ENCODE results near the gene UBAC1. TPM values are rescaled to one million over a fixed set of nuclear protein-coding genes. Genes with fewer than 3 reads are reported as not detected.
"Not testable (repeated sequence)": the region's sequence is repeated elsewhere in the genome, so short reads cannot be mapped to it uniquely, and the experiment has no call there.

The UBAC1 gene
- total RNA-seq, 2 experiments from 2014 or later: 28.1 to 29.5 TPM

GRCh38 chr9:135956802-135957174 is 4.4 kb downstream of the UBAC1 start:
- H3K9me3 Mint-ChIP-seq: no peaks in the 10 kb centered on the region
- CTCF ChIA-PET: no interaction called here
- POLR2A ChIA-PET: no interaction called here
- peaks cover 18% of the 10 kb centered on the region for H3K4me1 Mint-ChIP-seq
- DNase-seq: no peak
- H3K27me3 Mint-ChIP-seq: no peaks in the 10 kb centered on the region
- H3K36me3 Mint-ChIP-seq (ENCODE audit: low read depth): peaks cover 16% of the 10 kb centered on the region
- H3K27ac Mint-ChIP-seq: no peak overlapping the region
- H3K4me3 Mint-ChIP-seq: no peak overlapping the region

DNA sequence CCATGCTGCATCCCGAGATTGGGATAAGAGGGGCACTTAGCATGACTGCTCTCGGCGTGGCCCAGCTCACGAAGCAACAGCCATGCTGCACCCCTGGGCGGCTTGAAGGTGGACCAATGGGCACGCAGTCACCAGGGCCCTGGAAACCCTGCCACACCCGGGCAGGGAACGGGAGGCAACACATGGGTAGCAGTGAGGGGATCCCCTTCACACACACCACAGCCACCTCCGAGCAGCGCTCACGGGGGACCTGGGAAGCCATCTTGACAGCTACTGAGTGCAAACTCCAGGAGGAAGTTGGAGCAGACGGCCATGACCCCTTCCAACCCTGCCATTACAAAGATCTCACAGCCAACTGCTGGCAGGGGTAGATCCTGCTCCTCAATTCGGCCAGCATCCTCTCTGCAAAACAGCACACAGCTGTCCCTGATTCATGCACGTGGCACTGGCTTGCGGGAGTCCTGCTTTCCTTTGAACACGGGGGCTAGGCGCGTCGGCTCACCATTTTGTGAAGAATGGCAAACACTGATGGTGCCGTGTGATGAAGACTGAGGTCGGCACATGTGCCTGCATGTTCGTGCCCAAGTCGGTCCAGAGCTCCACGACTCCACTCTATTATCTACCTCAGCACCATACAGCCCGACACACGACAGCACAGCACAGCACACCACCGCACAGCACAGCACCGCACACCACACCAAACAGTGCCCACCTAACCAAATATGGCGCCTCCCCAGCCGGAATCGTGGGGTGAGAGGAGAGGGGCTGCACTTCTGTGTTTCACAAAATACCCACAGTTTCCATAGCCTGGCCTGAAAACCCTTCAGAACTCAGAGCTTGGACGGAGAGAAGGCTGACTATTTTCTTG is 5.0 kb downstream of the UBAC1 start:
- peaks cover 16% of the 10 kb centered on the region for H3K36me3 Mint-ChIP-seq (ENCODE audit: low read depth)
- POLR2A ChIA-PET: no interaction called here
- H3K4me1 Mint-ChIP-seq: peaks cover 14% of the 10 kb centered on the region
- CTCF ChIA-PET: no interaction called here
- H3K27ac Mint-ChIP-seq: no peak overlapping the region
- no peak overlapping the region for H3K4me3 Mint-ChIP-seq
- H3K27me3 Mint-ChIP-seq: no peaks in the 10 kb centered on the region
- DNase-seq: no peak
- H3K9me3 Mint-ChIP-seq: no peaks in the 10 kb centered on the region

GRCh38 chr9:135952664-135953206 is 8.4 kb downstream of the UBAC1 start:
- no peaks in the 10 kb centered on the region for H3K27me3 Mint-ChIP-seq
- H3K4me3 Mint-ChIP-seq: no peak overlapping the region
- no peaks in the 10 kb centered on the region for H3K9me3 Mint-ChIP-seq
- H3K27ac Mint-ChIP-seq: no peak overlapping the region
- H3K36me3 Mint-ChIP-seq (ENCODE audit: low read depth): peaks cover 23% of the 10 kb centered on the region
- H3K4me1 Mint-ChIP-seq: no peaks in the 10 kb centered on the region
- ChIA-PET CTCF (no interaction called here), POLR2A (no interaction called here)
- DNase-seq: no peak

DNA sequence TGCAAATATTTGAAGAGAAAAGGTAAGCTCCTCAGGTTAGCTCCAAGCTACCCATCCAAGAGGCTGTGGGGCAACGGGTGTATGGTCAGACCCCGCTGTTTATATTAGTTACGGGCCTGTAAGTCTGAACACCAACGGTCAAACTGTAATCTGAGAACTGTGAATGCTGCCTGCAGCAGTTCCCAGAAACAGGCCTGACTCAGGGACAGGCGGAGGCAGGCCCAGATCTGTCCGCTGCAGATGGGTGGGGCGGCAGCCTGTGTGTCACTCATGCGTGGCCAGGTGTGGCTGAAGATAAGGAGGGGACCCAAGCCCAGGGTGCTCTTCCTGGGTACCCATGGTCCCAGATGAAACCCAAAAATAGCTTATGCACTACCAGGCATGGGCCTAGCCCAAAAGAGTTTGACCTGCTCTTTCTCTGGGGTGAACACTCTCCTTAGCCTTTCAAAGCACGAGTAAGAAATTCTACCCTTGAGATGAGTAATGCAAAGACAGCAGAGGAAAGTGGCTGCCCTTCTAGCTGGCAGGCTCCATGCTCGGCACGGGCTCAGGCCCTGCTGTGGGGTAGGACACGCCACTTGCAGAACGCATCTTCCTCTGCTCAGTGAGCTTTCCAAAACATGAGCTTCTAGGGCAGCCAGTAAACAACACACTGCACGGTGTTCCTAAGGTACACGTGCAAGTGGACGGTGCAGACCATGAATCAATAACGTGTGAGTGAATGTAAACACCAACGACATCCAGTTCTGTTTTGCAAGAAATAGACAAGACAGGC is 9.1 kb downstream of the UBAC1 start:
- CTCF ChIA-PET: no interaction called here
- Mint-ChIP-seq H3K27me3 (no peaks in the 10 kb centered on the region), H3K4me3 (no peak overlapping the region), H3K9me3 (no peaks in the 10 kb centered on the region), H3K36me3 (ENCODE audit: low read depth) (peaks cover 28% of the 10 kb centered on the region), H3K27ac (no peak overlapping the region), H3K4me1 (no peaks in the 10 kb centered on the region)
- POLR2A ChIA-PET: no interaction called here
- no peak for DNase-seq

DNA sequence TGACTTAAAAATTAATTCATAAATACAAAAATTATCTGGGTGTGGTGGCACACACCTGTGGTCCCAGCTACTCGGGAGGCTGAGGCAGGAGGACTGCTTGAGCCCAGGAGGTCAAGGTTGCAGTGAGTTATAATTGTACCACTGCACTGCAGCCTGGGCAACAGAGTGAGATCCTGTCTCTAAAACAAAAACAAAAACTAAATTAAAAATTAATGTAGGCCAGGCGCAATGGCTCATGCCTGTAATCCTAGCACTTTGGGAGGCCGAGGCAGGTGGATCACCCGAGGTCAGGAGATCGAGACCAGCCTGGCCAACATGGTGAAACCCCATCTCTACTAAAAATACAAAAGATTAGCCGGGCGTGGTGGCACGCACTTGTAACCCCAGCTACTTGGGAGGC is 9.9 kb downstream of the UBAC1 start:
- CTCF ChIA-PET, H3K9me3 Mint-ChIP-seq, H3K27ac Mint-ChIP-seq, POLR2A ChIA-PET, DNase-seq, H3K4me1 Mint-ChIP-seq, H3K27me3 Mint-ChIP-seq, H3K4me3 Mint-ChIP-seq: not testable (repeated sequence)
- H3K36me3 Mint-ChIP-seq (ENCODE audit: low read depth): peaks cover 33% of the 10 kb centered on the region

DNA sequence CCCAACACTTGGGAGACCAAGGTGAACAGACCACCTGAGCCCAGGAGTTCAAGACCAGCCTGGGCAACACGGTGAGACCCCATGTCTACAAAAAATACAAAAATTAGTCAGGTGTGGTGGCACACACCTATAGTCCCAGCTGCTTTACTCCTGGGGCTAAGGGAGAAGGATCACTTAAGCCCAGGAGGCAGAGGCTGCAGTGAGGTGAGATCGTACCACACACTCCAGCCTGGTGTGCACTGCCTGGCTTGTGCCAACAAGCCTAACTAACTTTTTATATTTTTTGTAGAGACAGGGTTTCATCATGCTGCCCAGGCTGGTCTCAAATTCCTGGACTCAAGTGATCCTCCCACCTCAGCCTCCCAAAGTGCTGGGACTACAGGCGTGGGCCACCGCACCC is 10.3 kb downstream of the UBAC1 start:
- POLR2A ChIA-PET, H3K9me3 Mint-ChIP-seq, H3K27me3 Mint-ChIP-seq, DNase-seq, H3K4me3 Mint-ChIP-seq, H3K4me1 Mint-ChIP-seq, CTCF ChIA-PET, H3K27ac Mint-ChIP-seq: not testable (repeated sequence)
- H3K36me3 Mint-ChIP-seq (ENCODE audit: low read depth): peaks cover 37% of the 10 kb centered on the region

DNA sequence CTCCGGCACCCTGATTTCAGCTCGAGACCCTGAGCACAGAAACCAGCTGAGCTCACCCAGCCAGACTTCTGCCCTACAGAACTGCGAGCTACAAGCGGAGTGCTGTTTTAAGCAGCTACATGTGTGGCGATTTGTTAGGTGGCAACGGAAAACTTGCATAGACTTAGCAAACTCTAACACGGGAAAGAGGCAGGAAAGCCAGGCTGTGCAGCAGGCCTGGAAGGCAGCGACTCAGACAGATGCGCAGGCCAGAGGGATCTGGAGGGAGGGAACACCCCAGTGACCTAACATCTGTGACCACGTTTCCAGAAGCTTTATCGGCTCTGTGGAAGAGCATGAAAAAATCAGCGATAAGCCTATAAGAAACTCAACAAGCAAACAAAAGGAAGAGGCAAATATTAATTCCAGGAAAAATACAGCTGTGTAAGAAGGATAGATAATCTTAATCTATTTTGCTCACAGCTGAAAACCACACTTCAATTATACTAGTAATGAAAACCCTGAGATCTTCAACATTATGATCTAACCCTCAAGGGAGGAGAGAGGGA is 11.0 kb downstream of the UBAC1 start:
- H3K36me3 Mint-ChIP-seq (ENCODE audit: low read depth): peaks cover 44% of the 10 kb centered on the region
- H3K27me3 Mint-ChIP-seq: no peaks in the 10 kb centered on the region
- no peaks in the 10 kb centered on the region for H3K4me1 Mint-ChIP-seq
- POLR2A ChIA-PET: no interaction called here
- H3K4me3 Mint-ChIP-seq: no peak overlapping the region
- no peak overlapping the region for H3K27ac Mint-ChIP-seq
- no peaks in the 10 kb centered on the region for H3K9me3 Mint-ChIP-seq
- DNase-seq: no peak
- CTCF ChIA-PET: no interaction called here

DNA sequence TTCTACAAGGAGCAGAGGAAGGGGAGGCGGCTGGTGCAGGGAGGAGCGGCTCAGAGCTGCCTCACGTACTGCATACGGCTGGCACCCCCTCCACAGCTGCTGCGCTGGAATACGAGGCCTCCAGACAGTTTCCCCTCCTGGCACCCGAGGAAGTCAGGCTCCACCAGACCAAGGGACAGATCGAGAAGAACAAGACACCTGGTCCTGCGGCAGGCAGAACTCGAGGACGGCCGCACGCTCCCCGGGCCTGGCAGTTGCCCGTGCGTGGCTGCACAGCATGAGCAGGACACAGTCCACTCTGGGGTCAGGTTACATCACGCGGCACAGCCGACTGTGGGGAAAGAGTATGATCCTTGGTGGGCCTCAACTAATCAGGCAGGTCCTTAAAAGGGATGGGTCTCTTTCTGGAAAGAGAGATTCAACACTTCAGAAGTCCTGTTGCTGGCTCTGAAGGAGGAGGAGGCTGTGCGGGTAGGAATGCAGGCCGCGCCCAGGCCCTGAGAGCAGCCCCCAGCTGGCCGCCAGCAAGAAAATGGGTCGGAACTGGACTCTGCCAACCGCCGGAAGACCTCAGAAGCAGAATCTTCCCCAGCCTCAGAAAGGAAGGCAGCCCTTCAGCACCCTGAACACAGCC is 11.6 kb downstream of the UBAC1 start:
- Mint-ChIP-seq H3K36me3 (ENCODE audit: low read depth) (peaks cover 46% of the 10 kb centered on the region), H3K4me3 (no peak overlapping the region), H3K27me3 (no peaks in the 10 kb centered on the region), H3K4me1 (no peaks in the 10 kb centered on the region), H3K9me3 (no peaks in the 10 kb centered on the region), H3K27ac (no peak overlapping the region)
- DNase-seq: no peak
- POLR2A ChIA-PET: no interaction called here
- CTCF ChIA-PET: no interaction called here

GRCh38 chr9:135948968-135949367 is 12.2 kb downstream of the UBAC1 start:
- no peak overlapping the region for H3K4me3 Mint-ChIP-seq
- H3K27ac Mint-ChIP-seq: no peak overlapping the region
- H3K4me1 Mint-ChIP-seq: no peaks in the 10 kb centered on the region
- no peaks in the 10 kb centered on the region for H3K27me3 Mint-ChIP-seq
- POLR2A ChIA-PET: no interaction called here
- H3K9me3 Mint-ChIP-seq: no peaks in the 10 kb centered on the region
- no peak for DNase-seq
- CTCF ChIA-PET: no interaction called here
- peaks cover 49% of the 10 kb centered on the region for H3K36me3 Mint-ChIP-seq (ENCODE audit: low read depth)

DNA sequence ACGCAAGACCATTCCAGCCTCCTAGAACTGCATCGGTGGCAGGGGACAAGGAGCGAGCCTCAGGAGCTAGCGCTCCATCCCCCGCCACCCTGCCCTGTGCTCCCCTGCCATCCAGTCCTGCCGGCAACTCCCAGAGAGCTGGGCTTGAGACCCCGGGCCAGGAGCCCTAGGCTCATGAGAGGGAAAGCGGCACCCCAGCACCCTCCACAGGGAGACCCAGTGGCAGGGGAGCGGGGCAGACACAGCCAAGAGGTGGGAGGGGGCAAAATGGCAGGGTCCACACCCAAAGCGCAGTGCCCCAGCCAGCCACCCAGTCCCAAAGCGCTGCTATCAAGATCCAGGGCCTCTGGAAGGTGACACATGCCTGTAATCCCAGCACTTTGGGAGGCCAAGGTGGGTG is 12.7 kb downstream of the UBAC1 start:
- no peak for DNase-seq
- H3K36me3 Mint-ChIP-seq (ENCODE audit: low read depth): peaks cover 52% of the 10 kb centered on the region
- no peaks in the 10 kb centered on the region for H3K9me3 Mint-ChIP-seq
- H3K4me1 Mint-ChIP-seq: no peaks in the 10 kb centered on the region
- ChIA-PET POLR2A (no interaction called here), CTCF (no interaction called here)
- no peak overlapping the region for H3K4me3 Mint-ChIP-seq
- no peak overlapping the region for H3K27ac Mint-ChIP-seq
- H3K27me3 Mint-ChIP-seq: peaks cover 1% of the 10 kb centered on the region

DNA sequence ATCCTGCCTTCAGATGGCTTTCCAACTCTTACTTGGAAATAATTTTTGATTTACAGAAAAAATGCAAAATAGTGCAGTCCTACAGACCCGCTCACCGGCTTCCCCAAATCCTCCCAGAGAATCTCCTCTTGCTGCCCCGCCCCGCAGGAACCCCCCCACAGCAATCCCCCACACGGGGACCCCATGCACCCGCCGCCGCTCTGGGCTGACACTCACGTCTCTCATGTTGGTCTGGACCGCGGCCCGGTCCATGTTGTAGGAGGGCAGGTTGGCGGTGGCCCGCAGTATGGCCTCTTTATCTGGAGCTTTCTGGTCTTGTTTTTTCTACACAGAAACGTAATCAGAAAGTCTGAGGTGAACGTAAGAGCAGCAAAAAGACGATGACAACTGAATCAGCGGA is 13.6 kb downstream of the UBAC1 start:
- Mint-ChIP-seq H3K4me1 (no peaks in the 10 kb centered on the region), H3K4me3 (no peak overlapping the region), H3K9me3 (no peaks in the 10 kb centered on the region), H3K27me3 (peaks cover 1% of the 10 kb centered on the region), H3K36me3 (ENCODE audit: low read depth) (peaks cover 54% of the 10 kb centered on the region), H3K27ac (no peak overlapping the region)
- POLR2A ChIA-PET: no interaction called here
- CTCF ChIA-PET: no interaction called here
- DNase-seq: no peak

- POLR2A ChIA-PET, CTCF ChIA-PET, H3K4me1 Mint-ChIP-seq, DNase-seq, H3K4me3 Mint-ChIP-seq, H3K9me3 Mint-ChIP-seq, H3K27me3 Mint-ChIP-seq, H3K27ac Mint-ChIP-seq: not testable (repeated sequence)
- peaks cover 52% of the 10 kb centered on the region for H3K36me3 Mint-ChIP-seq (ENCODE audit: low read depth)
Observed at GRCh38 chr9:135947105-135947504, 14.1 kb downstream of the UBAC1 start.

DNA sequence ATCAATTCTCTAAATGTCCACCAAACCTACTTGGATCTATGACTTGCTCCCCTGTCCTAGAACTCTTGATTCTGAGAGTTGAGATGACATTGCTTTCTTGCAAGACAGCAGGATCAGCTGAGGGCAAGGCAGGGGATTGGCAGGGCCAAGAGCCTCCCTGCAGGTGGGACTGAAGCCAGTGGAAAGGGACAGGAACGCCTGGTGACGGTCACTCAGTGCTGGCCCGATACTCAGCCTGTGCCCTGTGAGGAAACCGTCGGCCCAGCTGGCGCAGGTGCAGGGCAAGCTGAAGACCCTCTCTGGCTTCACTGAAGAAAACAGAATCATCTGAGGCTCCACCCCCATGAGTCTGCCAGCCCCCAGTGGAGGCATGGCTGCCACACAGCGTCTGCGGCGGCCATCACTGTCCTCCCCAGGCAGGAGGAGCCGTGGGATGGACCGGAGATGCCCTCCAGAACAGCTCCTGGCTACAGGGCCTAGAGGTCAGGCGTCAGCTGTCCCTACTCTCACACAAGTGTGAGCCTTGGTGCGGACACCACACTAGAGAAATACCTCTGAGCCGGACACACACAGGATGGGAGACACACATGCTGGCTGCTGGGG is 14.7 kb downstream of the UBAC1 start:
- no peak overlapping the region for H3K4me3 Mint-ChIP-seq
- no peak for DNase-seq
- ChIA-PET CTCF (no interaction called here), POLR2A (no interaction called here)
- H3K27ac Mint-ChIP-seq: no peak overlapping the region
- peaks cover 3% of the 10 kb centered on the region for H3K27me3 Mint-ChIP-seq
- H3K36me3 Mint-ChIP-seq (ENCODE audit: low read depth): peaks cover 56% of the 10 kb centered on the region
- no peaks in the 10 kb centered on the region for H3K4me1 Mint-ChIP-seq
- H3K9me3 Mint-ChIP-seq: no peaks in the 10 kb centered on the region

Data from activated CD4-positive, alpha-beta memory T cell treated with anti-CD3 and anti-CD28 coated beads, Interleukin-2, amount 10 ng/mL, durations not matched to agents 7 days and 5 days (primary cell).